AG10803 (cell line): ENCODE data around the gene CD302.

ENCODE experiments used
- DNase-seq: peaks from one replicate; pipeline ENCODE4 v3.0.0; 2010; ENCODE audit warnings: low read depth
- H3K4me3 ChIP-seq: 2 replicates; pipeline ENCODE4 v1.5.1; 2011; ENCODE audit warnings: mild to moderate bottlenecking, low read length, control low read depth
- CTCF ChIP-seq: conservative IDR thresholded peaks from 2 replicates; pipeline ENCODE4 v1.5.1; 2011; ENCODE audit warnings: mild to moderate bottlenecking, low read length, control low read depth, inconsistent platforms

CD302 gene

DNA sequence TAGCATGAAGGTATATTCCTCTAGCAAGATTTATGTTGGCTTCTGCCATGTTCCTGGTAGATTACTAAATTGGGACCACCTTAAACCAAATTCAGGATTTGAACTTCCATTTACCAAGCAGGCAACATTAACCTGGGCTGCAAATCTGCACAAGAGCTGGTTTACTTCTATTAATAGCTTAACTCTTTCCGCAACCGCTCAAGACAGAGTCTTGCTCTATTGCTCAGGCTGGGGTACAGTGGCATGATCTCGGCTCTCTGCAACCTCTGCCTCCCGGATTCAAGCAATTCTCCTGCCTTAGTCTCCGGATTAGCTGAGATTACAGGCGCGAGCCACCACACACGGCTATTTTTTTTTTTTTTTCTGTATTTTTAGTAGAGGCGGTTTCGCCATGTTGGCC, 77.3 kb downstream of the CD302 start:
- TF ChIP-seq CTCF, result no peak
- no peak overlapping the region for H3K4me3 ChIP-seq
- DNase-seq, result no peak
